NCI-H1930 (cell line): ENCODE measurements around the gene EIF3F.

Source experiments
- DNase-seq, 2 experiments: peaks; one replicate each; lab custom pipeline; 2025; lab: John Stamatoyannopoulos, UW

The EIF3F gene, protein sequence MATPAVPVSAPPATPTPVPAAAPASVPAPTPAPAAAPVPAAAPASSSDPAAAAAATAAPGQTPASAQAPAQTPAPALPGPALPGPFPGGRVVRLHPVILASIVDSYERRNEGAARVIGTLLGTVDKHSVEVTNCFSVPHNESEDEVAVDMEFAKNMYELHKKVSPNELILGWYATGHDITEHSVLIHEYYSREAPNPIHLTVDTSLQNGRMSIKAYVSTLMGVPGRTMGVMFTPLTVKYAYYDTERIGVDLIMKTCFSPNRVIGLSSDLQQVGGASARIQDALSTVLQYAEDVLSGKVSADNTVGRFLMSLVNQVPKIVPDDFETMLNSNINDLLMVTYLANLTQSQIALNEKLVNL

DNA sequence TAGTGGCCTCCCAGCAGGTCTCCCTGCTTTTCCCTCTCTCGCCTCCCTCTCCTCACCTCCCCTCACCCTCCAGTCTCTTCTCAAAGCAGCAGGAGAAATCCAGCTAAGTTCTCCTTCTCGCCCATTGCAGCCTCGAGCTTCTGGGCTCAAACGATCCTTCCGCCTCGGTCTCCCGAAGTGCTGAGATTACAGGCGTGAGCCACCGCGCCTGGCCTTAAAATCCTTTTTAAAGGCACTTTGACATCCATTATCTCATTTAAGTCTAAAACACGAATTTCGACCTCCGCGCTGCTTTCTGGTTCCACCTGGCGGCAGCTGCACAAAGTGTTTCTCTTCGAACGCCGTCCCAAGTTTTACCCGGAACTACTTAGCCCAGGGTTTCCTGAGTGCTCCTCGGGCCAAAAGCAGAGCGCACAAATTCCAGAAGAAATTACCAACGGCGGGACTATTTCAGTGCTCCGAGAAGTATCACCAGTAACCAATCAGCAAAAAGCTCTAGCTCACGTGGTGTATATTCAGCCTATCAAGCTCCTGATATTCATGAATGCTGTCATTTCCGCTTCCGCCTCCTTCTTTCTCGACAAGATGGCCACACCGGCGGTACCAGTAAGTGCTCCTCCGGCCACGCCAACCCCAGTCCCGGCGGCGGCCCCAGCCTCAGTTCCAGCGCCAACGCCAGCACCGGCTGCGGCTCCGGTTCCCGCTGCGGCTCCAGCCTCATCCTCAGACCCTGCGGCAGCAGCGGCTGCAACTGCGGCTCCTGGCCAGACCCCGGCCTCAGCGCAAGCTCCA lies at the start of gene EIF3F:
Gene EIF3F, plus strand, starts transcription at position 570 of the 792 bp plus-strand sequence. Its CDS starts 16 bp downstream, at position 586.
- peak; percentile 99 for DNase-seq

DNA sequence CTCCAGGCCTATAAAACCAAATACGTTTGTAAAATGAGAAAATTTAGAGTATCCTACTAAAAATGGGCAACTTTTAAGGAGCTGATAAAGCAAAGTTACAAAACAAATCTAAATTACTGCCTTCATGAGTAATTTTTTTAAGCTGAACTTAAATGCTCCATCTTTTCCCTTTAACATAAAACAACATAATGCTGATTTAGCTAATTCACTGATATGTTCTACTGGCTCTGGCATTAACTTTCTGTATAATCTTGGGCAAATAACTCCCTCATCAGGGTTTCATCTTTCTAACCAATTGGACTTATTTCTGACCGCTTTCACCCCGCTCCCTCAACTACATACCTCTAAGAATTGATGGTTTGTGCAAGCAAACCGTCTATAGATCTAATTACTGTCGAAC lies 46.0 kb upstream of the EIF3F start:
- no peak for DNase-seq

DNA sequence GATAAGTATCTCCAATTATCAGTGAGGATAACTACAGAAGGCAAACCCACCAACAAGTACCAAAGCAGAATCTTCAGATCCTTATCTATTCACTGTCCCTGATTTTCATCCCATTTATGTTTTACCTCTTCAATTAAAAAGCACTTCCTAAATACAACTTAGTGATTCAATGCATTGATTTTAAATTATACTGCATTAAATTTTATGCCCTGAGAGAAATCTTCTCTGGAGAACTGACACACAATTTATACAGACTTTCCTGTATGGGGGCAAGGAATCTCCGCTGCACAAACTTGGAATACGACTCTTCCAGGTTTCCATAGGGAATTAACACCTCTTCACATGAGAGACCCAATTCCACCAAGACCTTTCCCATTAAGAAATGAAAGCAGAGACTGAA lies 45.5 kb upstream of the EIF3F start, which contains the start of gene OR10A3:
Gene OR10A3, minus strand, starts transcription at position 101 of the 400 bp plus-strand sequence. CDS start 2,188 bp downstream, outside the sequence.
- DNase-seq = no peak

DNA sequence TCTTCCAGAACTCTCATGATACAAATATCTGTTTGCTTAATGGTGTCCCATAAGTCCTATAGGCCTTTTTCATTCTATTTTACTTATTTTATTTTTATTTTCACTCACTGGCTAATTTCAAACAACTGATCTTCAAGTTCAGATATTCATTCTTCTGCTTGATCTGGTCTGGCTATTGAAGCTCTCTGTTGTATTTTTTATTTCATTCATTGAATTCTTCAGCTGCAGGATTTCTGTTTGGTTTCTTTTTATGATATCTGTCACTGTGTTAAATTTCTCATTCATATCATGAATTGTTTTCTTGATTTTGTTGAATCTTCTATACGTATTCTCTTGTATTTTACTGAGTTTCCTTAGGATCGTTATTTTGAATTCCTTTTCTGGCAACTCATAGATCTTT lies 43.0 kb upstream of the EIF3F start:
- DNase-seq = no peak

DNA sequence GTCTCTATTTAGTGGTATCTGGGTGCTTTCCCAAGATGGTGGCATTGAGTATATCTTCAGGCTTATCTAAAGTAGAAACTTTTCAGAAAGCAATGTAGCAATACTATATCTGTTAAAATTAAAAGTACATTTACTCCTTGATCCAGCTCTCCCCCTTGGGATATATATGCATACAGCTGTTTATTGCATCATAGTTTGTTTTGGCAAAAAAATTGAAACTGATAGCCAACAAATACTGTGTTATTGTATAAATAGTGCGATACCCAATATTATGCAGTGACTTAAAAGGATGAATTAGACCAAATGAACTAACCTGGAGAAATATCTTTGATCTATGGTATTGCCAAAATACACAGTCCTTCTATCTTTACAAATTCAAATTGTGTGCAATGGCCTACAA lies 37.2 kb upstream of the EIF3F start:
- no peak for DNase-seq

DNA sequence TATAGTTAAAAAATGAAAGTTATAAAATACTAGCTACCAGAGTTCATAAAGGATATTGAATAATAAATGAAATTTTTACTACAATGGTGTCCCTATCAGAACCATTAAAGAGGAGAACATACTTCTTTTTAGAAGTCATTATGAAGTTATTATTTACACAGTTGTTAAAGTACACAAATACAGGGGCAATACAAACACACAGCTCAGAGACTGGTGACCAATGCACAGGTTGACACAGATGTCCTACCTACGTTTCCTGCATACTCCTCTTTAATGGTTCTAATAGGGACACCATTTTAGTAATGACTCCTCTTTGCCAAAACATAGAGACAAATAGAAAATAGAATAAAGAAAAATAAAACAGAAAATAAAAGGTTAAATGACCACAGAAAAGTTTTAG lies 31.9 kb upstream of the EIF3F start:
- DNase-seq = no peak

DNA sequence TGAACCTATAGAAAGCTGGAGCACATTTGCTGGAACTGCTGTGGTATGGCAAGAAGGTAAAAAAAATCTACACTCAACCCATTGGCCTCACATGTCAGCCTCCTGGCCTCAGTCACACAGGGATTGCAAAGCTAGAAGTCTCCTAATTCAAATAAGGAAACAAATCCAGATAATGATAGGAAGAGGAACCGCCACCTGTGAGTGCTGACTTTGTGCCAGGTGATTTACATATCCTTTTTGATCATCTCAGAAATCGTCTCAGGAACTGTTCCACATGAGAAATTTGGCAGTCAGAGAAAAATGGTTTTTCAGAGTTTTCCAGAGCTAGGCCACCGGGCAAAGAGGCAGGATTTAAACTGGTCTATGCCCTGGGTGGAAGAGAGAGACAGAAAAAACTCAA lies 22.9 kb upstream of the EIF3F start:
- DNase-seq = no peak

DNA sequence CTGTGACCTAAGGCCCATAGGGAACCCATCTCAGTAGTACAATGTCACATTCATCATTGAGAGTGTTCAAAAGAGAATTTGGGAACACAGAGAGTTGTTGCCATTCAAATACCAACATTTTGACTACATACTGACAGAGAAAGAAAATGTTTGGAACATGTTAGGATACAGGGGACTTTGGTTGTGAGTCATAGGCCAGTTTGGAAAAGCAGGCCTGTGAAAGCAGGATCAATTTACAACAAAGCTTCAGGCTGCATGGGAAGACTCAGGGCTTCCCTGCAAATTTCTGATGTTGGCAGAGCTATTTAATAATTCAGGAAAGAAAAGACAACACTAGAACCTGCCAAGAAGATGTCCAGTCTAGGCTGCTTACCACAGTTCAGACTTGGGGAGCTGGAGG lies 22.3 kb upstream of the EIF3F start:
- no peak for DNase-seq

DNA sequence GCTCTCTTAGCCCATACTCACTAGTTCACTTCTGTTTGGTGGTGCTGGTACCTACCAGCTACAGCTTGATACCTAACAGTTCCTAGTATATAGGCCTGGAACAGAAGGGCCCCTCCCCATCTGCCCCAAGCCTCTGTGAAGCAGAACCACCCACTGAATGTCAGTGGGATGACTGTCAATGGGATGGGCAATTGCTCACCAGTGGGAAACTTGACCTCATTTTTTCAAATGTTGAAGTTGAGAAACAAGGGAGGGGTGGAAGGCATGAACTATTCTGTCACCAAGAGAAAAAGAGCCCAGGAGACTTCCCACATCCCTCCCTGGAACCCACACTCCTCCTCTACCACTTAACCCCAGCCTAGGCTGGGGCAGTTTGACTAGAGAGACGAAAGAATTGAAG lies 21.8 kb upstream of the EIF3F start, which contains the start of gene NLRP10:
Gene NLRP10, minus strand, starts transcription at position 62 of the 400 bp plus-strand sequence. CDS start 1,952 bp downstream, outside the sequence.
- no peak for DNase-seq

DNA sequence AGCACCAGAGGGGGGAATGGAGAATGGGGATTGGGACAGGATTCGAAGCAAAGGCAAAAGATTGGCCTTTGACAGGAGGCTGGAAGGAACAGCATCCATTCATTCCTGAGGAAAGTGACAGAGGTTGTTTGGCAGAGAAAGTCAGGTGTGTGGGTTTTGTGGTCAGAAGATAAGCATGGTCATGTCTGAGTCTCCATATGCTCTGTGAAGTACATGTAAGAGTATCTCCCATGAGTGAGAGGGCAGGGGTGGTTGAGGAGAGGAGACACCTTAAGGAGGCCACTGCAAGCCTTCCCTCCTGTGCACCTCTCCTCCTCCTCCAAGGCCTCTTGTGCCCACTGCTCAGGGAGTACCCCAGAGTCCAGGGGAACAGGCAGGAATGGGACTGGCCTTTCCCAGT lies 20.0 kb upstream of the EIF3F start:
- DNase-seq = no peak

DNA sequence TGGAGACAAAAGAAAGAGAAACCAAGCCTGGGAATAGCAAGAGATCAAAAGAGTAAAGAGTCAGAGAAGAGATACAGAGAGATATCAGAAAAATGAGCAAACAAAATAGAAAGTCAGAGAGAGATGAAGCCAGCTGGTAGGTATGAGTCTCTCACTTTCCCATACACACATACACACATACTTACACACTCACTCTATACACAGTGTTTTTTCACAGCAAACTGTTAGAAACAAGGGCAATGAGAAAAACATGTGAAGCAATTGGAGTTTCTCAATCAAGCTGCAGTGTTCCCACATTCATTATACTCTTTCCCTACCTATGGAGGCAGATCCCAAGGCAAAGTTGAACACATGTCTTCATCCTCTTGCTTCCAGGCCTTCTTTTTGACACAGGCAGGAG lies 19.3 kb upstream of the EIF3F start:
- no peak for DNase-seq

DNA sequence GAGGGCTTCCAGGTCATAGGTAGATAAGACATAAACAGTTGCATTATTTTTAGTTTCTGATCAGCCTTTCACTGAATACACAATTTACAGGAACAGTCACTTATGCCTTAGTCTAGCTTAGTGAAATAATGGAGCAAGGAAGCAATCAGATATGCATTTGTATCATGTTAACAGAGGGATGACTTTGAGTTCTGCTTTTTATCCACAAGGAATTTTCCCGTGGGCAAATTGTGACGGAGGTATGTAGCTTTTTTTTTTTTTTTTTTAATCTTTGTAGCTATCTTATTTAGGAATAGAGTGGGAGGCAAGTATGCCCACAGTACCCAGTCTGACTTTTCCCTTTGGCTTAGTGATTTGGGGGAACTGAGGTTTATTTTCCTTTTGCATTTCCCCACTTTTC lies 18.5 kb upstream of the EIF3F start:
- DNase-seq = no peak

DNA sequence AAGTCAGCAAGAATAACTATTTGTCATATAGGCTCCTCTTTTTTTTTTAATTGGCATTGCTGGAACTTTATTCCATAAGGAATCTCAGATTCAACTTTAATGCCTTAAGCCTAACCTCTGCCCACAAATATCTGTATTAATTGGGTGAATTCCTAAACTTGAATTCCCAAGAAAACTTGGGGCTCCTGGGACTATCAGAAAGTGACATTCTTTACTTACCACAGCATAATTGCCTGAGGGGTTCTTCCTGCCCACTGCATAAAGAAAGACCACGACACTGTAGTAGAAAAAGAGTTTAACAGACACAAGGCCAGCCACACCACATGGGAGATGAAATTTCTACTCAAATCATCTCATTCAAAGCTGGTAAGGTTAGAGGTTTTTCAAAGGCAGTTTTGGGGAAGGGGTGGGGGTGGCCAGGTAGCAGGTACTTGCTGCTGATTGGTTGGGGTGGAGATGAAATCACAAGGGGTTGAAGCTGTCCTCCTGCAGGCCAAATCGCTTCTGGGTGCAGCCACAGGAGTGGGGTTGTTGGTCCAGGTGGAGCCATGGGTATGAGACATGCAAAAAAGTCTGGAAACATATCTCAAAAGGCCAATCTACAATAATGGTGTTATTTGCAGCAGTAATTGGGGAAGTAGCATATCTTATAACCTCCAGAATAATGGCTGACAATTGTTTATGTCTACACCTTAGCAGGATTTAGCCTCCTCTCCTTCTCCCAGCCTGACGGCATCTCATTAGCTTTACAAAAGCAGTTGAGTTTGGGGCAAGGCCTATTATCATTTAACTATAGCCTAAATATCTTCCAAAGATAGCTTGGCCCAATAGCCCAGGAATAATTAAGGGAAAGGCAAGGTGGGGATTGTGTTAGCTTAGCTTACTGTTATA lies 17.1 kb upstream of the EIF3F start:
- DNase-seq = no peak

DNA sequence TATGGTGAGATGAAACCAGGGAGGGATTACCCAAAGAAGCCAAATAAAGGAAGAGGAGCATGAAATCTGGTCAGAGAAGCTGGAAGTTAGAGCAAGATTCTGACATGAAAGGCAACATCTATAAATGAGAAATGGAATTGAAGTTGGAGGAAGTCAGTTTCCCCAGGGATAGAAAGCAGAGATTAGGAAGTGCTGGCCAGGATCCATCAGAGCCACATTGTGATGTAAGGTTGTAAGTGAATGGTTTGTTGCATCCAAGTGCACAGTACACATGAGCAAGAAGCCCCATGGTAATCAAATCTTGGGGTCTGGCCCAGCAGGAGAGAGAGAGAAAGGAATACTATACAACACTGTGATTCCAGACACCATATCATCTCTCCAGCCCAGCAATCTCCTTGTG lies 15.3 kb upstream of the EIF3F start:
- DNase-seq = no peak

DNA sequence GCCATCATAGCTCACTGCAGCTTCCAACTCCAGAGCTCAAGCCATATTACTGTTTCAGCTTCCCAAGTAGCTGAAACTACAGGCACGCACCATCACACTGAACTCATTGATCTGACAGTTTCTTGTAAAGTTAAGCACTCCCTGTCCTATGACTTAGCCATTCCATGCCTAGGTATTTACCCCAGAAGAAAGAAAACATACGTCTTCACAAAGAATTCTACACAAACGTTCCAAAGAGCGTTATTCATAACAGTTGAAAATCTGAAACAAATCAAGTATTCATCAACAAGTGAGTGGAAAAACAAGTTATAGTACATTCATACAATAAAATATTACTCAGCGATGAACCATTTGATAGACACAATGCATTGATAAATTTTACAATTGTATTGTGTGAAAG lies 14.1 kb upstream of the EIF3F start:
- no peak for DNase-seq

DNA sequence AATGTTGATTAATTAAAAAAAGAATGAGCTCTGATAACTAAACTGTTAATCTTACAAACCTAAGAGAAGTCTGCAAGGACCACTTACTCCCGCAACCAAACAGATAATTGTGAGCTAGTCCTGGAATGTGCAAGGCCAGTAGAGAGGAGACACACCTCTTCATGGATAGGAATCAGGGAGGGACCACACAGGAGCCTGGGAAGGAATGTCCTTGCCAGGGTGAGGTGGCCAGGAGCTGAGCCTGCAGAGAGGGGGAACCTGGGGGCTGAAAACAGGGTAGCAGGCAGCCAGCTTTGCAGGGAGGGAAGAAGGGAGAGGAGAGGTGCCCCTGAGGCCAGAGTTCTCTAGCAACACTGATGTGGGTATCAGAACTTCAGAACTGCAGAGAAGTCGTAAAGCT lies 12.5 kb upstream of the EIF3F start:
- DNase-seq = no peak

DNA sequence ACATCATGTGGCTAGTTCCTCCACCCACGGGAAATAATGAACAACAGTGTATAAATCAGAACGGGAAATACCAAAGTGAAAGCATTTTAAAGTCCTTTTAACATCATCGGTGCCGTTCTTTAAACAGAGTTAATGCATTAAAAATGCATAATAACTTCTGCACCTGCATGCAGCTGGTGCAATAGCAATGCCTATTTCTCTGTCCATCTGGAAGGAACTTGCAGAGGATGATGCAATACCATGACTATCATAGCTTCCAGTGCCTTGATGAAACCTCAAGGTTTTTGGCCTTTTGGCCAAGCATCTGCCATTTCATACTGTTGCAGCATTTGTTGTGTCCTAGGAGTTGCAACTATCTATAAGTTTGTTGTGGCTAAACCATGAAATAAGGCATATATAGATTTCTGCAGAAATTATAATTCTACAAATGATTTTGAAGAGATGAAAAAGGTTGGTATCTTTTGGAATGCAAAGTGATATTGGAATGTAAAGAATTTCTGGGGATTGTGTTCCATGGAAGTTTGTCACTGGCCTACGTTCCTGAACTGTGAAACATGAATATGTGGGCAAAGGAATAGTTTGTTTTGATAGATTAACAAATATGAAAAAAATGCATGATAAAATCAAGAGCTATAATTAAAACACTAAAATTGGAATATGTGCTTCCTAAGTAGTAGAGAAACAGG lies 9.8 kb upstream of the EIF3F start:
- no peak for DNase-seq

DNA sequence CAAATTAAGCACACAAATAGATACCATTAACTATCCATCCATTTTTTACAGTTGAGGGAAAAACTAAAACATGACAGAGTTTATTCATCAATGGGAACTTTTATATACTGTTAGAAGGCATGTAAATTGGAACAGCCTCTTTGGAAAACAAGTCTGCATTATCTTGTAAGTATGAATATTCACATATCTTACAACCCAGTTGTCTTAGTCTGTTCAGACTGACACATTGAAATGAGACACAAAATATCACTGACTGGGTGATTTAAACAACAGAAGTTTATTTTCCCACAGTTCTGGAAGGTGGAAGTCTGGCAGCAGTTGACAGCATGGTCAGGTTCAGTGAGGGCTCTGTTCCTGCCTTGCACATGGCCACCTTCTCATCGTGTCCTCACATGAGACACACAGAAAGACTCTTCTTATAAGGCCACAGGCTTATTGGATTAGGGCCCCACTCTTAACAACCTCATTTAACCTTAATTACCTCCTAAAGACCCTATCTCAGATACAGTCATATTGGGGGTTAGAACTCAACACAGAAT lies 5.4 kb upstream of the EIF3F start:
- no peak for DNase-seq

DNA sequence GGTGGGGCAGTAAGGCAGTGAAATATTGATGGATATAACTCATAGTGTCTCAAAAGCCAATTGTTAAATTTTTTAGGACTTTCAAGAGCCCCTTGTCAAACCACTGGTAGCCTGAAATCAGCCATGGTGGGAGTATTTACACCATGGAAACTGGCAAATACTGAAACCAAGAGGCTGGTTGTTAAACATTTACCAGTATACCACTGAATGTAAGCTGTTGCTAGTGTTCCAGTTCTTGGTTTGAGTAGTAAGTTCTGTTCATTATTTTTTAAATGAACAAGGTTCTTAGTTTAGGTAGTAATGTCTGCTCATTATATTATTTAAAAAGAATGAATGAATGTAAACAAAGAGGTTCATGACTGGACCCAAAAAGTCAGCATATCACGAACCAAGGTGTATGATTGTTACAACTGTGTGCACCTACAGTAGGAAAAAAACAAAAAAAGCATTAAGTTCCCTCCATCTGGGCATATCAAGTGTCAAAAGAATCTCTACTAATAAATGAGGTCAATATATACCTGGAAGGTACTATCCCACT lies 4.5 kb upstream of the EIF3F start:
- DNase-seq = no peak

DNA sequence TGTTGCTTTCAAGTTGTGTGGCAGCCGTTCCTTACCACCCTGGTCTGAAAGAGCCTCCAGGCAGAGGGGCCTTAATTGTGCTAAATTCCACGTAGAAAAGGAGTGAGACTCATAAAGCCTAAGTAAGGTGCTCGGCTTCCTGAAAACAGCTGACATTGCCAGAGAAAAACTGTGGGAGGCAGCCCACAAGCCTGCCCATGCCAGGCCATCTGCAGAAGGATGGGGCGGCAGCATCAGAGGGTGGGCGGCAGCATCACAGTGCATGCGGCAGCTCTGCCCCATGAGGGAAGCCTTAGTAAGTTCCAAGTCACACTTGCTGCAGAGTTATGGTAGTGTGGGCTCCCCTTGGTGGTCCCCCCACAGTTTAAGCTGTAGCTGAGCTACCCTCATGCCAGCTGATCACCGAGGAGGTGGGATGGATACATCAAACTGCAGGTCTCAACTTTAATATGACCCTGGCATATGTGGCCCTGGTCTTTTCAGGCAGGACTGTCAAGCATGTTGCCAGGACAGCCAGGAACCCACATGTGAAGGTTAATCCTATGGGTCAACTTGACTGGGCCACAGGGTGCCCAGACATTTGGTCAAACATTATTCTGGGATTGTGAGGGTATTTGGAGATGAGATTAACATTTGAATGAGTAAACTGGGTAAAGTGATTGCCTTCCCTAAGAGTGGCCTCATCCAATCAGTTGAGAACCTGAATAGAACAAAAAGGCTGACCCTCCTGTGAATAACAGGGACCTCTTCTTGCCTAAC lies 3.1 kb upstream of the EIF3F start:
- DNase-seq = no peak
